Activated naive CD8-positive, alpha-beta T cell treated with anti-CD3 and anti-CD28 coated beads for 36 hours (primary cell): ENCODE measurements around the gene PTF1A. TPM values are rescaled to one million over a fixed set of nuclear protein-coding genes. Genes with fewer than 3 reads are reported as not detected.
A peak's percentile ranks its signal among the peaks of the same experiment; 100 is the strongest.

ENCODE experiments used
- DNase-seq: peaks from one replicate; pipeline ENCODE4 v3.0.0; 2021
- H3K27ac Mint-ChIP-seq: one replicate; pipeline ENCODE4 v1.8.0; 2022; ENCODE audit warnings: mild to moderate bottlenecking, moderate library complexity, mixed read lengths
- H3K27me3 Mint-ChIP-seq: one replicate; pipeline ENCODE4 v1.8.0; 2022; ENCODE audit warnings: mild to moderate bottlenecking, mixed read lengths
- H3K36me3 Mint-ChIP-seq: one replicate; pipeline ENCODE4 v1.8.0; 2021; ENCODE audit warnings: mild to moderate bottlenecking, mixed read lengths
- H3K4me1 Mint-ChIP-seq: one replicate; pipeline ENCODE4 v1.8.0; 2021; ENCODE audit warnings: mixed read lengths
- H3K4me3 Mint-ChIP-seq: one replicate; pipeline ENCODE4 v1.8.0; 2022; ENCODE audit warnings: mild to moderate bottlenecking, moderate library complexity, mixed read lengths
- H3K9me3 Mint-ChIP-seq: one replicate; pipeline ENCODE4 v1.8.0; 2022; ENCODE audit warnings: mixed read lengths
- total RNA-seq, 2 experiments: library from RNA; stranded (reverse); gene quantifications; one replicate each; pipeline ENCODE4 v1.2.3, GENCODE V29; 2021

PTF1A gene
- not detected for total RNA-seq

- no peak within 1 kb of the TSS for H3K27ac Mint-ChIP-seq
- H3K4me1 Mint-ChIP-seq = peaks cover 5% of the 10 kb centered on the region
- no peaks in the 10 kb centered on the region for H3K9me3 Mint-ChIP-seq
- no peak for DNase-seq
- H3K4me3 Mint-ChIP-seq = no peak within 1 kb of the TSS
- peaks cover 84% of the 10 kb centered on the region for H3K27me3 Mint-ChIP-seq
- H3K36me3 Mint-ChIP-seq = no peaks in the 10 kb centered on the region
Measured at GRCh38 chr10:23191764-23192711, at the start of gene PTF1A. TSS of gene PTF1A (plus strand) at chr10:23192312. CDS start at chr10:23192531, 219 bp downstream.

- no peak for DNase-seq
- Mint-ChIP-seq H3K9me3 (no peaks in the 10 kb centered on the region), H3K4me3 (no peak overlapping the region)
Measured at GRCh38 chr10:23146258-23146657, 45.9 kb upstream of the PTF1A start.

GRCh38 chr10:23147035-23147434 is 45.1 kb upstream of the PTF1A start:
- Mint-ChIP-seq H3K4me3 (no peak overlapping the region), H3K27ac (no peak overlapping the region), H3K4me1 (no peaks in the 10 kb centered on the region), H3K27me3 (peaks cover 8% of the 10 kb centered on the region), H3K9me3 (no peaks in the 10 kb centered on the region), H3K36me3 (no peaks in the 10 kb centered on the region)
- no peak for DNase-seq

More at GRCh38 chr10:23146258-23146657, 45.9 kb upstream of the PTF1A start:
- Mint-ChIP-seq H3K27ac (no peak overlapping the region), H3K36me3 (no peaks in the 10 kb centered on the region), H3K27me3 (peaks cover 8% of the 10 kb centered on the region), H3K4me1 (no peaks in the 10 kb centered on the region)

DNA sequence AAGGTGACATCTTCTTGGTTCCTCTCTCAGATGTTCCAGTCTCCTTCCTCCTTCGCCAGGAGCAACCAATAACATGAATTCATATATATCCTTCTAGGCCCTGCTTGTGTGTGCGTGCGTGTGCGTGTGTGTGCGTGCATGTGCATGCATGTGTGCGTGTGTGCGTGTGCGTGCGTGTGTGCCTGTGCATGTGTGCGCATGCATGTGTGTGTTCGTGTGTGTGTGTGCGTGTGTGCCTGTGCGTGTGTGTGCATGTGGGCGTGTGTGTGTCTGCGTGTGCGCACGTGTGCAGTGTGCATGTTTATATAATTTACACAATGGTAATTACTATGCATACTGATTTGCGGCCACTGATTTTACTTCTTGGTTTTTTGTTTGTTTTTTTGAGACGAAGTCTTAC is 43.9 kb upstream of the PTF1A start:
- H3K27me3 Mint-ChIP-seq = peaks cover 8% of the 10 kb centered on the region
- no peaks in the 10 kb centered on the region for H3K4me1 Mint-ChIP-seq
- H3K27ac Mint-ChIP-seq = no peak overlapping the region
- no peaks in the 10 kb centered on the region for H3K9me3 Mint-ChIP-seq
- no peak overlapping the region for H3K4me3 Mint-ChIP-seq
- no peak for DNase-seq
- H3K36me3 Mint-ChIP-seq = no peaks in the 10 kb centered on the region

DNA sequence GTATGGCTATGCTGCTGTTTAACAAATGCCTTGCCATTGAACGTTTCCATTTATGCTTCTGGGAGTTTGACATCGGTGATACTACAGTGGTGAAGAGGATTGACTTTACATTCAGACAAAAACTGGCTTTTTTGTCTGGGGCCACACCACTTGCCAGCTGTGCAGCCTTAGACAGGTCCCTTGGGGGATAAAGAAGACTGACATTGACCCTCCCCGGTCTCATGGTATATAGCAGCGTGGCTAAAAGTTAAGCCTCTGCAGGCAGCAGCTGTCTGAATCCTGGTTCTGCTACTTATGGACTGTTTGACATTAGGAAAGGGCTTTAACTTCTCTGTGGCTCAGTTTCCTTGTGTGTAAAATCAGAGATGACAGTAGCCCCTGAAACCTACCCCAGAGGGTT is 42.0 kb upstream of the PTF1A start:
- peaks cover 12% of the 10 kb centered on the region for H3K27me3 Mint-ChIP-seq
- H3K9me3 Mint-ChIP-seq = no peaks in the 10 kb centered on the region
- H3K36me3 Mint-ChIP-seq = no peaks in the 10 kb centered on the region
- no peak overlapping the region for H3K27ac Mint-ChIP-seq
- H3K4me3 Mint-ChIP-seq = no peak overlapping the region
- H3K4me1 Mint-ChIP-seq = no peaks in the 10 kb centered on the region
- DNase-seq = no peak

GRCh38 chr10:23150610-23151009 is 41.5 kb upstream of the PTF1A start:
- H3K4me1 Mint-ChIP-seq = no peaks in the 10 kb centered on the region
- no peak for DNase-seq
- H3K27ac Mint-ChIP-seq = no peak overlapping the region
- H3K27me3 Mint-ChIP-seq = peaks cover 12% of the 10 kb centered on the region
- no peak overlapping the region for H3K4me3 Mint-ChIP-seq
- no peaks in the 10 kb centered on the region for H3K36me3 Mint-ChIP-seq
- no peaks in the 10 kb centered on the region for H3K9me3 Mint-ChIP-seq

DNA sequence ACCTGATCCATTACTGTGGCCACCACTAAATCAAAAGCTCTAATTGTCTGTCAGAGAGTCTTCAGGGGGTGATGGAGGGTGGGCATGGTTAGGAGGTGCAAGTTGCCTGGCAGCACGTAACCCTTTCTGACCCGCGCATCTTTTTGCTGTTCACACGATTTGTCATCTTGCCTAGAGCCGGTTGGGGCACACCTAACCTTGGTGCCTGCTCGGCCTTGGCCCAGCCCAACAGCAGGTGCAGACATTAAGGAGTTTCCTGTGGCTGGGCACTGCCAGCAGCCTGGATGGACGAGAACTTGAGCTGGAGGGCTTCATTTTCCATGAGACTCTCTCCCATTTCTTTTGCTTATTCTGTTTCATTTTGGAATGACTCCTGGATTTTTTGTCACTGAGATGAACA is 41.0 kb upstream of the PTF1A start:
- H3K4me1 Mint-ChIP-seq = no peaks in the 10 kb centered on the region
- H3K36me3 Mint-ChIP-seq = no peaks in the 10 kb centered on the region
- DNase-seq = no peak
- peaks cover 16% of the 10 kb centered on the region for H3K27me3 Mint-ChIP-seq
- H3K27ac Mint-ChIP-seq = no peak overlapping the region
- no peak overlapping the region for H3K4me3 Mint-ChIP-seq
- no peaks in the 10 kb centered on the region for H3K9me3 Mint-ChIP-seq

- no peak overlapping the region for H3K27ac Mint-ChIP-seq
- peaks cover 2% of the 10 kb centered on the region for H3K4me1 Mint-ChIP-seq
- peaks cover 46% of the 10 kb centered on the region for H3K27me3 Mint-ChIP-seq
- no peak for DNase-seq
- H3K36me3 Mint-ChIP-seq = no peaks in the 10 kb centered on the region
- H3K9me3 Mint-ChIP-seq = no peaks in the 10 kb centered on the region
- no peak overlapping the region for H3K4me3 Mint-ChIP-seq
Measured at GRCh38 chr10:23155169-23155568, 36.9 kb upstream of the PTF1A start.

DNA sequence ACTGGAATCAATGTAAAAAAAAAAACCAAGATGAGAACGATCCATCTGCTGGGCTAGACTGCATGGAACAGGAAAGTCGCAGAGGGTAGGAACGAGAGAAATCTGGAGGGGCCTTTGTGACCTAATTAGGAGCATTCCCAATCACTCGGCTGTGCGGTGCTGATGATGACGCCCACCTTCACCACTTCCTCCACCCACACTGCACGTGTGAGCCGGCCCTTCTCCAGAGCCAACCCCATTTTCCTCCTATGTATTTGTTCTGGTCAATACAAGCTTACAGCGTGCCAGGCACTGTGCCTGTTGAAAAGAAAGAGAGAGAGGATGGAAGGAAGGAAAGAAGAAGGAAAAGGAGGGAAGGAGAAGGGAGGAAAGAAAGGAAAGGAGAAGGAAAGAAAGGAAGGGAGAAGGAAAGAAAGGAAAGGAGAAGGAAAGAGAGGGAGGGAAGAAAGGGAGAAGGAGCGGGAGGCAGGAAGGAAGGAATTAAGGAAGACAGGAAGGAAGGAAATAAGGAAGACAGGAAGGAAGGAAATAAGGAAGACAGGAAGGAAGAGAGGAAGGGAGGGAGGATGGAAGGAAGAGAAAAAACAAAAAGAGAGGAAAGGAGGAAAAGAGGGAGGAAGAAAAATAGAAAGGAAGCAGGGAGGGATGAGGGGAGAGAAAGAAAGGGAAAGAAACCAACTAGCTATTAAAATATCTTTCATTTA is 35.5 kb upstream of the PTF1A start:
- Mint-ChIP-seq H3K4me3 (no peak overlapping the region), H3K4me1 (peaks cover 2% of the 10 kb centered on the region), H3K27ac (no peak overlapping the region), H3K27me3 (peaks cover 49% of the 10 kb centered on the region), H3K36me3 (no peaks in the 10 kb centered on the region), H3K9me3 (no peaks in the 10 kb centered on the region)
- DNase-seq = no peak

DNA sequence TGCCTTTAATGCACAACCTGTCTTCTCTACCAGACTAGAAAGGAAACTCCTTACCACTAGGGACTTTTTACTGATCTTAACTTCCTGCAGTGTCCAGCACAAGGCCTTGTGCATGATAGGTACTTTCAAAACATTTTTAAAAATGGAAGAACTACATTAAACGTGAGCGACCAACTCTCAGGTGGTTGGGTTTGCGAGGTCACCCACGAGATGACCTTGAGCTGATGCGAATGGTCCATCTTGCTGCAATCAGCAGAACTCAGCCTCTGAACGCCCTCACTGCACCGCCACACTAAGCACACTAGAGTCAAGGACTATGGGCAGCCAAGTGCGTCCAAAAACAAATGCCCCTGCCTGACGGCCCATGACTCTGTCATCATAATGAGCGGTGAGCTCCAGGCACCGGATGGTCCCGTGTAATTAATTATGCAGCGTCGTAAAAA is 34.9 kb upstream of the PTF1A start:
- H3K4me1 Mint-ChIP-seq = peaks cover 2% of the 10 kb centered on the region
- H3K27me3 Mint-ChIP-seq = peaks cover 53% of the 10 kb centered on the region
- no peaks in the 10 kb centered on the region for H3K9me3 Mint-ChIP-seq
- no peak for DNase-seq
- no peaks in the 10 kb centered on the region for H3K36me3 Mint-ChIP-seq
- H3K4me3 Mint-ChIP-seq = no peak overlapping the region
- no peak overlapping the region for H3K27ac Mint-ChIP-seq

DNA sequence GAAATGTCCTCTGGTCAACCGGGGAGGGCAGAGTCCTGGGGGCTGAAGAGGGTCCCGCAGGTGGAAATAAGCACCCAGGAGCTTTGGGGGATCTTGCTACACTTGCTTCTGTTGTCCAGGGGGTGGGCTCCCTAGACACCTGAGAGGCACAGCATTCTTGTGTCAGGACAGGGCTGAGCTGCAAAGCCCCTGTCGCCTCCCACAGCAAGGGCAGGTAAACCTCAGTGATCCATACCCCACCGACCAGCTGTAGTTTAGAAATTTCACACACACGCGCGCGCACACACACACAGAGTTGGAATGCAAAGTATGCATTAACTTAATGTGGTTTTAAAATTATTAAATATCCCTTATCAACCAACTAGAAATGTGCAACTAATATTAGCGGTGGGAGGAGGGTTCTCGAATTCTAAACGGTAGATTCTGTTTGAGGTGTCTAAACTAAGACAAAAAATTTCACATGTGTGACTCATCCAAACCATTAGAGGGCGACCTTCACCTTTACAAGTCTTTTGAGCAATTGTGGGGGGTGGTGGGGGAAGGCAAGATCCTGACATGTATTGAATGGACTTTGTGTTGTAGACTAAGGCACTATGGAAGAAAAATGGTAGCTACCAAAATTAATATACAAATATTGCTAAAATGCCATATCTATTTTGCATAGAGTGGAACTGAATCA is 34.3 kb upstream of the PTF1A start:
- H3K4me1 Mint-ChIP-seq = peaks cover 2% of the 10 kb centered on the region

GRCh38 chr10:23158370-23158769 is 33.7 kb upstream of the PTF1A start:
- Mint-ChIP-seq H3K4me1 (peaks cover 2% of the 10 kb centered on the region), H3K4me3 (no peak overlapping the region), H3K27me3 (peaks cover 58% of the 10 kb centered on the region), H3K9me3 (no peaks in the 10 kb centered on the region), H3K27ac (no peak overlapping the region), H3K36me3 (no peaks in the 10 kb centered on the region)
- peak; percentile 11 for DNase-seq

More for the DNA sequence above, 34.3 kb upstream of the PTF1A start:
- Mint-ChIP-seq H3K27ac (no peak overlapping the region), H3K9me3 (no peaks in the 10 kb centered on the region), H3K27me3 (peaks cover 53% of the 10 kb centered on the region), H3K4me3 (no peak overlapping the region), H3K36me3 (no peaks in the 10 kb centered on the region)
- no peak for DNase-seq

- Mint-ChIP-seq H3K4me1 (peaks cover 9% of the 10 kb centered on the region), H3K27me3 (peaks cover 69% of the 10 kb centered on the region), H3K9me3 (no peaks in the 10 kb centered on the region), H3K4me3 (no peak overlapping the region), H3K27ac (no peak overlapping the region), H3K36me3 (no peaks in the 10 kb centered on the region)
- DNase-seq = no peak
Measured at GRCh38 chr10:23171232-23171876, 20.8 kb upstream of the PTF1A start.

DNA sequence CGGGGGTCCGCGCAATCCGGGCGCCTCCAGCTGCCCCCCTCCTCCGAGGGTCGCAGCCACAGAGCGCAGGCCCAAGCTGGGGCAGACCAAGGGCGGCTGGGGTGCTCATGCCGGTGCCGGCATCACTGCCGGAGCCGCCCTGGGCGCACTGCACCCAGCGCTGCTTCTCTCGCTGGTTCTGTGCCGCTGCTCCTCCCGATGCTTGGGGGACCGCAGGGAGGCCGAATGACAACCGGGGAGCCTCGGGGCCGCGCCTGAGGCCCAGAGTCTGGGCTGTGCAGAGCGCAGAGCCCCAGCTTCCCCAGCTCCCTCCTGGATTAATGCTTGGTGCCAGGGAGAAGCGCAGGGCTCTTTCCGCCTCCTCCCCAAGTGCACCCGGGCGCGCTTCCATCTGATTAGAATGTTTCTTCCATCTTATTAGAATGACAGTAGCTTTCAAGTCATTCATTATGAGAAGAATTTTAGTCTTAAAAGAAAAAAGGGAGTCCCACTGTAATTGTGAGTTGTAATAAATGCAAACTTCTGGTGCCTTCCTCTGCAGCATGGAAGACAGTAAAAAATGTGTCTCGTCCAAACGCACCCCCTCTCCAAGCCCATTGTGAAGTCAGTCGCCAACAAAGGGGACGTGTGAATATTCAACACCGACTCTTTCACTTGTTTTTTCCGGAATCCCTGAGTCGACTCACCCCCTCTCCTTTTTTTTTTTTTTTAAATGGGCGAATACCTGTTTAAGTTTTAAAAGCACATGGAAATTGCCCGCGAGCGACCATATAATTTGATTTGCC is 19.5 kb upstream of the PTF1A start:
- no peaks in the 10 kb centered on the region for H3K36me3 Mint-ChIP-seq
- DNase-seq = no peak
- H3K4me1 Mint-ChIP-seq = peaks cover 9% of the 10 kb centered on the region
- no peak overlapping the region for H3K4me3 Mint-ChIP-seq
- H3K9me3 Mint-ChIP-seq = no peaks in the 10 kb centered on the region
- peaks cover 70% of the 10 kb centered on the region for H3K27me3 Mint-ChIP-seq
- H3K27ac Mint-ChIP-seq = no peak overlapping the region
